Activated CD8-positive, alpha-beta T cell treated with anti-CD3 and anti-CD28 coated beads, Interleukin-2, amount 10 ng/mL, durations not matched to agents 7 days and 5 days (primary cell): ENCODE data around the gene CAMSAP1. TPM values are rescaled to one million over a fixed set of nuclear protein-coding genes. Genes with fewer than 3 reads are reported as not detected.

Experiments
- ATAC-seq: fragments of 150-1000 bp; cut with Tn5 transposase; one replicate; pipeline ENCODE4 v1.10.0; 2021; ENCODE audit warnings: moderate library complexity
- CTCF ChIA-PET: fragments of 350-600 bp; sonication (Branson Sonifier 250); formaldehyde crosslinking; loops from one replicate; lab custom pipeline; 2021; ENCODE audit warnings: antibody characterized with exemption; lab: Charles Lee
- POLR2A ChIA-PET: fragments of 350-600 bp; sonication (Branson Sonifier 250); formaldehyde crosslinking; loops from one replicate; lab custom pipeline; 2021; ENCODE audit warnings: antibody characterized with exemption; lab: Charles Lee
- DNase-seq: peaks from one replicate; pipeline ENCODE4 v3.0.0-alpha.2; 2020
- H3K27ac Mint-ChIP-seq: one replicate; pipeline ENCODE4 v1.8.0; 2021; ENCODE audit warnings: mild to moderate bottlenecking, mixed read lengths
- H3K27me3 Mint-ChIP-seq: one replicate; pipeline ENCODE4 v1.8.0; 2021; ENCODE audit warnings: low read depth, mixed read lengths
- H3K36me3 Mint-ChIP-seq: one replicate; pipeline ENCODE4 v1.8.0; 2021; ENCODE audit warnings: low read depth, mixed read lengths
- H3K4me1 Mint-ChIP-seq: one replicate; pipeline ENCODE4 v1.8.0; 2021; ENCODE audit warnings: low read depth, mixed read lengths
- H3K4me3 Mint-ChIP-seq: one replicate; pipeline ENCODE4 v1.8.0; 2021; ENCODE audit warnings: mild to moderate bottlenecking, mixed read lengths
- H3K9me3 Mint-ChIP-seq: one replicate; pipeline ENCODE4 v1.8.0; 2022; ENCODE audit warnings: mixed read lengths; ENCODE audit not compliant: insufficient read depth
- total RNA-seq, 2 experiments: library from RNA; stranded (reverse); gene quantifications; one replicate each; pipeline ENCODE4 v1.2.3, GENCODE V29; 2021

The CAMSAP1 gene
- total RNA-seq, 2 experiments from 2014 or later = 20.3 to 21.5 TPM

DNA sequence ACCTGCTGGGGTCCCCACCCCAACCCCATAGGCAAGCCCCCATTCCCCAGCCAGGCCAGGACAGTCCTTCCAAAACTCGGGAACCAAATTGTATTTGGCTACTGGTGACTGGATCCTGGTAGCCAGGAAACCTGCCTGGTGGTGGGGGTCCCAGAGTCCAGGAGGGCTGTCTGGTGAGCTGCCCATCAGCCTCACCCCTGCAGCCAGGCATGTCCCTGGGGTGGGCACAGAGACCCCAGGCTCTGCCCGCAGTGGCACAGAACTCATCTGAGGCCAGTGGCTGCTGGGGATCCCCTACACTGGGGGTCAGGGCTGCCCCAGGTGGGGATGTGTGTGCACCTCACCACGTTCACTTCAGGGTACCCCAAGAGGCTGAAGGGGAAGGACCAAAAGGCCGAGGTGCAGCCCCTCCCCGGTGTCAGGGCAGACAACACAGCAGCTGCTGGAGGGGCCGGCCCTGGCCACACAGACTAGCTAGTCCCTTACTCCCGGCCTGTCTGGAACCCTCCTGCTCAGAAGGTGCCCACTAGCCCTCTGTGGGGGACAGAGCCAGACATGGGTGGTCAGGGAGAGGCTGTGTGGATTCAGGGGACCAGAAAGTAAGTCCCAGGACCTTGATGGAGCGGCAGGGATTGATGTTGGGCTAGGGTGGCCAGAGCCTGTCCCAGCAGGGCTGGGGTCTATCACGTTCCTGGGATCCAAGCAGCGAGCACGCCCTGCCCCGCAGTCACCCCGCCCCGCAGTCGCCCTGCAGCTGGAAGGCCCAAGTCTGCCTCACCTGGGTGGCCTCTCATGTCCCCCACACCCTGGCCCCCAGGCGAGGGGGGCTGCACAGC, 113.9 kb downstream of the CAMSAP1 start:
- CTCF ChIA-PET = no interaction called here
- Mint-ChIP-seq H3K9me3 (no peaks in the 10 kb centered on the region), H3K27ac (no peak overlapping the region), H3K4me3 (no peak overlapping the region), H3K4me1 (no peaks in the 10 kb centered on the region), H3K36me3 (no peaks in the 10 kb centered on the region), H3K27me3 (no peaks in the 10 kb centered on the region)
- DNase-seq (no peak), ATAC-seq (no peak)
- POLR2A ChIA-PET = interaction anchor here (0.6 kb wide), 1 partner anchor 503 kb away, joined by 3 read pairs; no protein-coding TSS in a partner anchor

GRCh38 chr9:135792268-135793128, 114.8 kb downstream of the CAMSAP1 start:
- Mint-ChIP-seq H3K36me3 (no peaks in the 10 kb centered on the region), H3K4me3 (no peak overlapping the region), H3K27ac (no peak overlapping the region), H3K27me3 (no peaks in the 10 kb centered on the region), H3K9me3 (no peaks in the 10 kb centered on the region), H3K4me1 (no peaks in the 10 kb centered on the region)
- DNase-seq = no peak
- POLR2A ChIA-PET = no interaction called here
- ATAC-seq = no peak
- CTCF ChIA-PET = no interaction called here

GRCh38 chr9:135791431-135792267, 115.7 kb downstream of the CAMSAP1 start:
- CTCF ChIA-PET = no interaction called here
- no peaks in the 10 kb centered on the region for H3K36me3 Mint-ChIP-seq
- no peak for ATAC-seq
- no peaks in the 10 kb centered on the region for H3K9me3 Mint-ChIP-seq
- POLR2A ChIA-PET = no interaction called here
- DNase-seq = no peak
- no peak overlapping the region for H3K4me3 Mint-ChIP-seq
- no peaks in the 10 kb centered on the region for H3K4me1 Mint-ChIP-seq
- no peaks in the 10 kb centered on the region for H3K27me3 Mint-ChIP-seq
- no peak overlapping the region for H3K27ac Mint-ChIP-seq

- ATAC-seq = no peak
- ChIA-PET CTCF (no interaction called here), POLR2A (no interaction called here)
- H3K4me3 Mint-ChIP-seq = no peak overlapping the region
- no peak for DNase-seq
- no peaks in the 10 kb centered on the region for H3K9me3 Mint-ChIP-seq
- H3K36me3 Mint-ChIP-seq = no peaks in the 10 kb centered on the region
- H3K27me3 Mint-ChIP-seq = no peaks in the 10 kb centered on the region
- no peak overlapping the region for H3K27ac Mint-ChIP-seq
- no peaks in the 10 kb centered on the region for H3K4me1 Mint-ChIP-seq
Observed at GRCh38 chr9:135790850-135791249, 116.5 kb downstream of the CAMSAP1 start.

DNA sequence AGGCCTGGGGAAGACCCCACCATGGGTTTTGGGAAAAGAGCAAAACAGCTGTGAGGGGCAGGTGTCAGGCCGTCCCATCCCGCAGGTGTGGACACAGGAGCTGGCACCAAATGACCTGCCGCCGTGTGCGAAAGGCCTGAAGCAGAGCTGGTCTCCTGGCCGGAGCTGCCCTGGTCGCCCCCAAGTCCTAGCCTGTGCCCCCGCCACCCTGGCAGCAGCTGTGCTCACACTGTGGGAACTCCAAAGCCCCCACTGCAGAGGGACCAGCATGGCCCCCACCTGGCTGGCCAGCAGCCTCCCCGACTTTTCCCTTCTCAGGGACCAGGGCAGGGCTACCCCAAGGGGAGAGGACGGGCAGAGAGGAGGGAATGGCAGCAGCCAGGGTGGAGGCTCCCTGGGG, 117.0 kb downstream of the CAMSAP1 start:
- Mint-ChIP-seq H3K36me3 (no peaks in the 10 kb centered on the region), H3K9me3 (no peaks in the 10 kb centered on the region), H3K27ac (no peak overlapping the region), H3K27me3 (no peaks in the 10 kb centered on the region), H3K4me1 (no peaks in the 10 kb centered on the region), H3K4me3 (no peak overlapping the region)
- ATAC-seq = no peak
- CTCF ChIA-PET = no interaction called here
- DNase-seq = no peak
- POLR2A ChIA-PET = no interaction called here

- no peak for DNase-seq
- Mint-ChIP-seq H3K4me1 (no peaks in the 10 kb centered on the region), H3K36me3 (no peaks in the 10 kb centered on the region), H3K27me3 (no peaks in the 10 kb centered on the region), H3K9me3 (no peaks in the 10 kb centered on the region), H3K4me3 (no peak overlapping the region), H3K27ac (no peak overlapping the region)
- CTCF ChIA-PET = no interaction called here
- ATAC-seq = no peak
- POLR2A ChIA-PET = interaction anchor here (0.6 kb wide), 1 partner anchor 53 kb away, joined by 3 read pairs; no protein-coding TSS in a partner anchor
Observed at GRCh38 chr9:135789838-135790291, 117.5 kb downstream of the CAMSAP1 start.

GRCh38 chr9:135788576-135789300, 118.6 kb downstream of the CAMSAP1 start:
- DNase-seq (no peak), ATAC-seq (no peak)
- H3K9me3 Mint-ChIP-seq = no peaks in the 10 kb centered on the region
- no peak overlapping the region for H3K4me3 Mint-ChIP-seq
- H3K27ac Mint-ChIP-seq = no peak overlapping the region
- no peaks in the 10 kb centered on the region for H3K36me3 Mint-ChIP-seq
- ChIA-PET CTCF (no interaction called here), POLR2A (interaction anchor here (0.6 kb wide), 1 partner anchor 52 kb away, joined by 3 read pairs; no protein-coding TSS in a partner anchor)
- no peaks in the 10 kb centered on the region for H3K4me1 Mint-ChIP-seq
- no peaks in the 10 kb centered on the region for H3K27me3 Mint-ChIP-seq

- Mint-ChIP-seq H3K4me1 (no peaks in the 10 kb centered on the region), H3K9me3 (no peaks in the 10 kb centered on the region), H3K36me3 (no peaks in the 10 kb centered on the region), H3K27ac (no peak overlapping the region), H3K4me3 (no peak overlapping the region), H3K27me3 (no peaks in the 10 kb centered on the region)
- CTCF ChIA-PET = no interaction called here
- POLR2A ChIA-PET = no interaction called here
- ATAC-seq (no peak), DNase-seq (no peak)
Observed at GRCh38 chr9:135787776-135788575, 119.4 kb downstream of the CAMSAP1 start.

GRCh38 chr9:135787317-135787716, 120.0 kb downstream of the CAMSAP1 start:
- H3K36me3 Mint-ChIP-seq = no peaks in the 10 kb centered on the region
- POLR2A ChIA-PET = no interaction called here
- ATAC-seq (no peak), DNase-seq (no peak)
- no peaks in the 10 kb centered on the region for H3K27me3 Mint-ChIP-seq
- no peak overlapping the region for H3K4me3 Mint-ChIP-seq
- no peak overlapping the region for H3K27ac Mint-ChIP-seq
- CTCF ChIA-PET = no interaction called here
- H3K9me3 Mint-ChIP-seq = no peaks in the 10 kb centered on the region
- H3K4me1 Mint-ChIP-seq = no peaks in the 10 kb centered on the region

- CTCF ChIA-PET = no interaction called here
Observed at GRCh38 chr9:135786146-135786690, 121.1 kb downstream of the CAMSAP1 start.

More at GRCh38 chr9:135786146-135786690, 121.1 kb downstream of the CAMSAP1 start:
- ATAC-seq (no peak), DNase-seq (no peak)
- H3K27ac Mint-ChIP-seq = no peak overlapping the region
- no peak overlapping the region for H3K4me3 Mint-ChIP-seq
- no peaks in the 10 kb centered on the region for H3K4me1 Mint-ChIP-seq
- no peaks in the 10 kb centered on the region for H3K9me3 Mint-ChIP-seq
- POLR2A ChIA-PET = no interaction called here
- H3K36me3 Mint-ChIP-seq = no peaks in the 10 kb centered on the region
- no peaks in the 10 kb centered on the region for H3K27me3 Mint-ChIP-seq
